GM04504 (cell line): ENCODE results near the gene TUBB2B.
A peak's percentile ranks its signal among the peaks of the same experiment; 100 is the strongest.
"Not testable (repeated sequence)": the region's sequence is repeated elsewhere in the genome, so short reads cannot be mapped to it uniquely, and the experiment has no call there.

Experiments used
- DNase-seq: peaks from one replicate; pipeline ENCODE4 v3.0.0-alpha.2; 2012; ENCODE audit warnings: low read depth

The TUBB2B gene

DNA sequence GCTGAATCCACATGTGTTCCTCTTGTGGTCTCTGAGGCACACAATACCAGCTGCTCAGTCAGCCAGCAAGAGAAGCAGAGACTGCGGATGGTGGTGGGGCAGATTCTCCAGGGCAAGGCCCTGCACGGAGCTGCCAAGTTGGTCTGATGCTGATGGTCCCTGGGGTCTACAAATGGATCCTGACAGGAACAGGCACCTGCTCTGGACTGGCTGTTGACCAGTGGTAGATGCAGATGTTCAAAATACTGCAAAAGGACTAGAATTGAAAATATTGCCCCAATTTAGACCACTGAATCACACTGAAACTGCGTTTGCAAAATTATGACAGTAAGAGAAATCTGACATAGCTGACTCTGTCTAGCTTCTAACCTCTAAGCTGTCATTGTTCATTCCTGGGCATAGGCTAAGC lies 40.5 kb downstream of the TUBB2B start:
- no peak for DNase-seq

DNA sequence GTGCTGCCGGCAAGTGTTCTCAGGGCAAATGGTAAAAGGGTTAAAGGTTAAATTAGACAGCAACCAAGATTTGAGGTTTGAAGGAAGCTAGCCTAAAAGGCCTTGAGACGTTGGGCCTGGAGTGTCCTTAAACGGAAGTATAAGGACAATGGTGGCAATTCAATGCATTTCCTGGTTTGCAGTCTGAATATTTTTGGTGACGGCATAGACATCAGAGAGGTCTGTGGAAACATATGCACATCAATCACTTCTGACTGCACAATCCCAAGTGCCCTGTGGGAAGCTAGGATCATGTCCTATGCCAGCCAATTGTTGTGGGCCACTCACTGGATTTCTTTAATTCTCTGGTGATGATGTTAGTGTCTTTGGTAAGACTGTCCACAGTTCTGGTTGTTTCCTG lies 44.4 kb downstream of the TUBB2B start:
- no peak for DNase-seq

DNA sequence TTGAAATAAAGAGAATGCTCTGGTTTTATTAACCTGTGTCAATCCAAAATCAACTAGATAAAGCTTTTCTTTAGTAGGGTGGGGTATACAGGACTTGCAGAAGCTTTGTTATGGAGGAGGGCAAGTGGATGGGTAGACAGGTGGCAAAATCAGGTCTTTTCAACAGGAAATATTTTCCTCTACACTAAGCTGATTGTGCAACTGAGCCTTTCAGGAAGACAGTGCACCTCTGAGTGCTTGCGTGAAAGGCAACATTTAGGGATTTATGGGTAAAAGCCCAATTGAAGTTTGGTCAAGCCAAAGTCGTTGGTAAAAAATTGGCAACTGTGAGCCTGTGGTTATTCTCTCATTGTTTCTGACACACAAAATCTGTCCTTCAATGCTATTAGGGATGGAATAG lies 46.3 kb downstream of the TUBB2B start:
- no peak for DNase-seq

- not testable (repeated sequence) for DNase-seq
These were observed 47.5 kb downstream of the TUBB2B start for GRCh38 chr6:3179945-3180344.

GRCh38 chr6:3178666-3179065 lies 48.8 kb downstream of the TUBB2B start:
- not testable (repeated sequence) for DNase-seq

DNA sequence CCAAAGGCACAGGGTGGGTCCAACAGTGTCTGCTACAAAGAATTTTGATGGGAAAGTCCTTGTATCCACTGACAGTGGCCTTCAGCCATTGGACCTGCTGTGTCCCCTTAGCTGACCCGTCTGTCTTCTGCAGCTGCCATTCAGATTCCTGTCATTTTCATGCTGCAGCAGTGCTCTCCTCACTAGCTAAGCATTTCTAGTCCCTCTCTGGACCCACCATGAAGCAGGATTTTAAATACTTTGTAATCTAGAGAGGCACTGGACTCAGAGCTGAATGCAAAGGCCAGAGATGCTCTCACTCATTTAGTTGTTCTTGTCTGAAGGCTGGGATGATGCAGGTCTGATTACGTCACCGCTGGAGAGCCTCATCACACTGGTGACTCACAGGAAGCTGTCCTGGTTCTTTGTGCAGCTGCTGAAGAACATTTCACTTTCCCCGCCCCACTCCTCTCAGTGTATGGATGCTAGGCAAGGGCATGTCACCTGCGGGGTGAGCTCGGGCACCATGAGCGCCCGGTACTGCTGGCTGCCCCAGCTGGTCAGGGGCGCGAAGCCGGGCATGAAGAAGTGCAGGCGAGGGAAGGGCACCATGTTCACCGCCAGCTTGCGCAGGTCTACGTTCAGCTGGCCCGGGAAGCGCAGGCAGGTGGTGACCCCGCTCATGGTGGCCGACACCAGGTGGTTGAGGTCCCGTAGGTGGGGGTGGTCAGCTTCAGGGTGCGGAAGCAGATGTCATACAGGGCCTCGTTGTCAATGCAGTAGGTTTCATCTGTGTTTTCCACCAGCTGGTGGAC lies 50.7 kb downstream of the TUBB2B start:
- DNase-seq = peak; percentile 73

DNA sequence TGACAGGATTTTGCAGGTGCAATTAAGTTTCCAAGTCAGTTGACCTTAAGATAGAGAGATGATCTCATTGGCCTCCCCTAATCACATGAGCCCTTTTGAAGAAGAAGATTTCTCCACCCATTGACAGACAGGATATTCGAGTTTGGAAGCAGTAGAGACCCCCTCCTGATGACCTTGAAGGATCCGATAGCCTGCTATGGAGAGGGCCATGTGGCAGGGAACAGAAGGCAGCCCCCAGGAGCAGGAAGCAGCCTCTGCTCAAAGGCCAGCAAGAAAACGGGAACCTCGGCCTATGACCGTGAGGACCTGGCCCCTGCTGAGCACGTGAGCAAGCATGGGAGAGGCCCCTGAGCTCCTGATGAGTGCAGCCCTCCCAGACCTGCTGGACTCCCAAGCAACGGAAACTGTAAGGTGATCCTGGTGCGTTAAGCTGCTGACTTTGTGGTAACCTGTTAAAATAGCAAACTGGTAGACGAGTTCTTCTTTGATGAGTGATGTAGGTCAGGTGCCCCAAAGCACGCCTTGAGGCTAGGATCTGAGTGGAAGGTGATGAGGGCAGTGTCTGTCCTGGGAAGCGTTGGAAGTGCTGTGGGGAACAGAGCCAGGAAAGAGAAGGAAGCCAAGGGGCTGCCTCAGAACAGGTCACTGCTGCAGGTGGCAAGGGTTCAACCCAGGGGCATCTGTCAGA lies 51.6 kb downstream of the TUBB2B start:
- DNase-seq = no peak
